GM21515 (cell line): ENCODE data around the gene LIG1.
A peak's percentile ranks its signal among the peaks of the same experiment; 100 is the strongest.

Experiments
- ATAC-seq: cut with Tn5 transposase; IDR thresholded peaks from one replicate; pipeline ENCODE4 v1.9.1; 2021; ENCODE audit not compliant: unreplicated experiment

LIG1 gene

GRCh38 chr19:48169939-48170803 is at the start of gene LIG1, which contains the start of gene ZSWIM9:
LIG1 (minus strand) TSS chr19:48170344; CDS start chr19:48165566, 4,778 bp downstream.
ZSWIM9 (plus strand) TSS chr19:48170680; CDS start chr19:48171803, 1,123 bp downstream.
- peak; percentile 76 for ATAC-seq

- no peak for ATAC-seq
Measured at GRCh38 chr19:48218997-48219396, 48.9 kb upstream of the LIG1 start.

GRCh38 chr19:48216933-48217332 is 46.8 kb upstream of the LIG1 start:
- no peak for ATAC-seq

- ATAC-seq = no peak
Measured at GRCh38 chr19:48213959-48214358, 43.8 kb upstream of the LIG1 start.

- ATAC-seq = no peak
Measured at GRCh38 chr19:48210005-48210404, 39.9 kb upstream of the LIG1 start.

- ATAC-seq = no peak
Measured at GRCh38 chr19:48206397-48207093, 36.4 kb upstream of the LIG1 start.

GRCh38 chr19:48203794-48204628 is 33.9 kb upstream of the LIG1 start:
- ATAC-seq = peak; percentile 80

GRCh38 chr19:48203222-48203793 is 33.2 kb upstream of the LIG1 start:
- ATAC-seq = no peak

GRCh38 chr19:48196933-48197665 is 27.0 kb upstream of the LIG1 start:
- no peak for ATAC-seq

- no peak for ATAC-seq
Measured at GRCh38 chr19:48196321-48196763, 26.2 kb upstream of the LIG1 start.

- no peak for ATAC-seq
Measured at GRCh38 chr19:48194844-48195830, 25.0 kb upstream of the LIG1 start.

GRCh38 chr19:48194041-48194843 is 24.1 kb upstream of the LIG1 start:
- no peak for ATAC-seq

GRCh38 chr19:48192750-48193149 is 22.6 kb upstream of the LIG1 start:
- no peak for ATAC-seq

GRCh38 chr19:48190885-48191284 is 20.7 kb upstream of the LIG1 start:
- no peak for ATAC-seq

GRCh38 chr19:48190288-48190884 is 20.2 kb upstream of the LIG1 start:
- no peak for ATAC-seq

- no peak for ATAC-seq
Measured at GRCh38 chr19:48186541-48186991, 16.4 kb upstream of the LIG1 start.

- ATAC-seq = no peak
Measured at GRCh38 chr19:48186015-48186414, 15.9 kb upstream of the LIG1 start.

- no peak for ATAC-seq
Measured at GRCh38 chr19:48183356-48183755, 13.2 kb upstream of the LIG1 start.
